ENCODE measurements around the gene AK2. TPM values are rescaled to one million over a fixed set of nuclear protein-coding genes. Genes with fewer than 3 reads are reported as not detected.
"Not testable (repeated sequence)": the region's sequence is repeated elsewhere in the genome, so short reads cannot be mapped to it uniquely, and the experiment has no call there.

AK2 gene
- polyA plus RNA-seq (ENCODE audit: insufficient read depth in 1 of 5, insufficient read length in 5 of 5, low replicate concordance in 1 of 5), result 100 to 1,000 TPM; 155 to 193 (median 179) TPM
- long read RNA-seq, donor 1, transcript AK2-206 (5 exons, 811 nt), result minor isoform, 5 of 120 reads
- long read RNA-seq, donor 1, transcript AK2-201 (6 exons, 1,021 nt), result major isoform, 47 of 120 reads
- long read RNA-seq, donor 1, transcript AK2-212 (7 exons, 886 nt), result minor isoform, 6 of 120 reads
- long read RNA-seq, donor 1, transcript AK2-202 (7 exons, 3,586 nt), result minor isoform, 23 of 120 reads
- long read RNA-seq, donor 1, partial matches to known transcripts, result 37 of 120 reads
- long read RNA-seq, donor 1, other reads (novel, unspliced or antisense), result 0 of 120 reads
- long read RNA-seq, donor 2, transcript AK2-202 (7 exons, 3,586 nt), result major isoform, 20 of 69 reads
- long read RNA-seq, donor 2, transcript AK2-201 (6 exons, 1,021 nt), result minor isoform, 19 of 69 reads
- long read RNA-seq, donor 2, partial matches to known transcripts, result 22 of 69 reads
- long read RNA-seq, donor 2, other reads (novel, unspliced or antisense), result 0 of 69 reads
- long read RNA-seq, donor 3, transcript AK2-202 (7 exons, 3,586 nt), result minor isoform, 15 of 68 reads
- long read RNA-seq, donor 3, transcript AK2-212 (7 exons, 886 nt), result minor isoform, 7 of 68 reads
- long read RNA-seq, donor 3, transcript AK2-201 (6 exons, 1,021 nt), result major isoform, 26 of 68 reads
- long read RNA-seq, donor 3, partial matches to known transcripts, result 17 of 68 reads
- long read RNA-seq, donor 3, other reads (novel, unspliced or antisense), result 0 of 68 reads
- long read RNA-seq, donor 4, transcript AK2-201 (6 exons, 1,021 nt), result major isoform, 26 of 60 reads
- long read RNA-seq, donor 4, transcript AK2-202 (7 exons, 3,586 nt), result minor isoform, 9 of 60 reads
- long read RNA-seq, donor 4, partial matches to known transcripts, result 21 of 60 reads
- long read RNA-seq, donor 4, other reads (novel, unspliced or antisense), result 0 of 60 reads
- long read RNA-seq, donor 5, transcript AK2-202 (7 exons, 3,586 nt), result minor isoform, 19 of 118 reads
- long read RNA-seq, donor 5, transcript AK2-212 (7 exons, 886 nt), result minor isoform, 6 of 118 reads
- long read RNA-seq, donor 5, transcript AK2-201 (6 exons, 1,021 nt), result major isoform, 46 of 118 reads
- long read RNA-seq, donor 5, partial matches to known transcripts, result 44 of 118 reads
- long read RNA-seq, donor 5, other reads (novel, unspliced or antisense), result 0 of 118 reads
- long read RNA-seq, donor 6, transcript AK2-201 (6 exons, 1,021 nt), result major isoform, 40 of 91 reads
- long read RNA-seq, donor 6, transcript AK2-202 (7 exons, 3,586 nt), result minor isoform, 20 of 91 reads
- long read RNA-seq, donor 6, partial matches to known transcripts, result 22 of 91 reads
- long read RNA-seq, donor 6, other reads (novel, unspliced or antisense), result 0 of 91 reads
- long read RNA-seq, donor 7, transcript AK2-201 (6 exons, 1,021 nt), result major isoform, 28 of 55 reads
- long read RNA-seq, donor 7, transcript AK2-202 (7 exons, 3,586 nt), result minor isoform, 22 of 55 reads
- long read RNA-seq, donor 7, partial matches to known transcripts, result 0 of 55 reads
- long read RNA-seq, donor 7, other reads (novel, unspliced or antisense), result 0 of 55 reads
- long read RNA-seq, donor 8, transcript AK2-201 (6 exons, 1,021 nt), result major isoform, 18 of 37 reads
- long read RNA-seq, donor 8, transcript AK2-202 (7 exons, 3,586 nt), result minor isoform, 11 of 37 reads
- long read RNA-seq, donor 8, partial matches to known transcripts, result 6 of 37 reads
- long read RNA-seq, donor 8, other reads (novel, unspliced or antisense), result 0 of 37 reads

DNA sequence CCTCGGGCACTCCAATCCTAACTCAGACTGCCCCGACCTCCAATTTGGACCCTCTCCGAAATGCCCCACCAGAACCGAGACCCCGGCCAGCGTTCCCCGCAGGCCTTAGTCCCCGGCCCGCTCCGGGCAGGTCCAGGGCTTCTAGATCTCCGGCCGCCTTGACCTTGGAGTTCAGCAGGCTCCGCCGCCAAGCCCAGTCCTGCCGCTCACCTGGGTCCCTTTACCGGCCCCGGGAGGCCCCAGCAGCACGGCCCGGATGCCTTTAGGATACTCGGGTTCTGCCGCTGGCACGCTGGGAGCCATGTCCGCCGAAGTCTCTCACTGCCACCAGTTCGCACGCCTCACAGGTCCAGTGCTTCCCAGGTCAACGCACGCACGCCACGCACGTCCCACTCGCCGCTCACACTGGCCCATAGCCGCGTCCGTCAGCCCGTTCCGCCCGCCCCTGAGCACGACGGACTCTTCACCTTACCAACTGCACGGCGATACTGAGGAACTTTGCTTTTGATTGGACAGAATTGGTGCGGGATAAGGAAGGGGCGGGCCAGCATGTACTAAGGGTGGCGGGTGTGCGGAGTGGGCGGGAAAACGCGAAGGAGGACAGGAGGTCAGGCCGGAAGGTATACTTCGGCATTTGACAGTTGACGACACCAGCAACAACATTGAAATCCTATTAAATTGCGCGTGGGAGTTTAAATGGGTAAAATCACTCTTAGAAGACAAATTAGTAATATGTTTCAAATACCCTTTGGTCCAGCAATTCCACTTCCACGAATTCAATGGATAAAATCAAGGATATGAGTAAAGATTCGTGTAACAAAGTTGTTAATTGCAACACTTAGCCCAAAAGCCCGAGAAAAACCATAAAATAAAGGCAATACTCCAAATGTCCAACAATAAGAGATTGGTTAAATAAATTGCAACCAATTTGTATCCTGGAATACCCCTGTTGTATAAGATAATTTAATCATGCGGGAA is at the start of gene AK2:
Gene AK2 (minus strand): TSS at position 358 of the 978 bp plus-strand sequence. CDS start 55 bp downstream, at position 303.
- peak; percentile 92 to 93 for DNase-seq

DNA sequence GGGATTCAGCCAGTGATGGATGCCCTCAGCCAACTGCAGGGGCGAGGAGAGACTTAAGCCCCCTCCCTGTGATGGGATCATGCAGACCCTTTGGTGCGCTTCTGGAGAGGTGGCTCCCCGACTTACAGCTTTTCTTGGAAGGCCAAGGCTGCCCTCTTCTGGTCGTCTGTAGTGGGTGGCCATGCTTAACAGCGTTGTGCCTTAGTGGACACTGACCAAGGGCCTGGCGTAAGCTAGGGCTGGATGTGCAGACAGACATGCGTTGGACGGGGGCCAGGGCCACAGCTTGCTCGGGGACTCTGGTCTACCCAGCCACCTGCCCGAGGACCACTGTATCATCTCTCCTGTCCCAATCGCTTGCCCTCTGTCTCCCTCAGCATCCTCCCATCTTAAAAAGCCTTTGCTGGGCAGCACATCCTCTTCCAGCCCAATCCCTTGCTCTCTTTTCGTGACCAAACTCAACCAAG is 49.7 kb upstream of the AK2 start:
- DNase-seq, result peak; percentile 40 to 57

DNA sequence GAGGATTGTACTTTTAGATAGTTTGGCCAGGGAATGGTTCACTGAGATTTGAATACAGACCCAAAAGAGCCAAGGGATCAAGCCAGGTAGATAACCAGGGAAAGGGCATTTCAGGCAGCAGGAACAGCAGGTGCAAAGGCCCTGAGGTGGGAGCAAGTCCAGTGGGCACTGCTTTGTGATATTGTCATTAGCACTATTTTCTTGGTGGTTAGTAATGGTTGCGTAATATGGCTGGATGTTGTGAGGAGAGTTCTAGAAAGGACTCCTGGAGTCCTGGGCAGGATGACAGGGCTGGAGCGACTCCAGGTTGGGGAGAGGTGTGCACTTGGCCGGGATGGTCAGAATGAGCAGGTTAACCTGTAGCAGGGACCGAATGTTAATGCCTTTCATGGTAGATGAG is 48.6 kb upstream of the AK2 start:
- no peak for DNase-seq

DNA sequence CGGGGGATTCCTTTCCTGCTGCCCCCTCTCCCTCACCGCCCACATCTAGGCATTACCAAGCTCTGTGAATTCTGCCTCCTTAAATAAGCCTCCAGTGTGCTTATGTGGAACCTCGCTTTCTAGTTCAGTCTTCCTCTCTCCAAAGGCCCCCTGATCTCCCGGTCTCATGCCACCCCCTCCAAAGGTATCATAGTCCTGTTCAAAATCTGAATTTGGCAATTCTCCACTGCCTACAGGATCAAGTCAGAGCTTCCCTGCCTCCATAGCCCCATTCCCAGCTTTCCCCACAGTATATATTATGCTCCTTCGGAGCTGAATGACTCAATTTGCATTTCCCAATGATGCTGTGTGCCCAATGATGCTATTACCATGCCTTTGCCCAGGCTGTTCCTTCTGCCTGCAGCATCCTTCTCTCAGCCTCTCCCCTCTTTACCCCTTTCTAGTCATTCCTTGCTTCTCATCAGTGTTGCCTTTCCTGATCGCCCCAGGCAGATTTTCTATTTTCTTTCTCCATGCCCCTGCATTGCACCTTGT is 46.0 kb upstream of the AK2 start:
- DNase-seq, result no peak

DNA sequence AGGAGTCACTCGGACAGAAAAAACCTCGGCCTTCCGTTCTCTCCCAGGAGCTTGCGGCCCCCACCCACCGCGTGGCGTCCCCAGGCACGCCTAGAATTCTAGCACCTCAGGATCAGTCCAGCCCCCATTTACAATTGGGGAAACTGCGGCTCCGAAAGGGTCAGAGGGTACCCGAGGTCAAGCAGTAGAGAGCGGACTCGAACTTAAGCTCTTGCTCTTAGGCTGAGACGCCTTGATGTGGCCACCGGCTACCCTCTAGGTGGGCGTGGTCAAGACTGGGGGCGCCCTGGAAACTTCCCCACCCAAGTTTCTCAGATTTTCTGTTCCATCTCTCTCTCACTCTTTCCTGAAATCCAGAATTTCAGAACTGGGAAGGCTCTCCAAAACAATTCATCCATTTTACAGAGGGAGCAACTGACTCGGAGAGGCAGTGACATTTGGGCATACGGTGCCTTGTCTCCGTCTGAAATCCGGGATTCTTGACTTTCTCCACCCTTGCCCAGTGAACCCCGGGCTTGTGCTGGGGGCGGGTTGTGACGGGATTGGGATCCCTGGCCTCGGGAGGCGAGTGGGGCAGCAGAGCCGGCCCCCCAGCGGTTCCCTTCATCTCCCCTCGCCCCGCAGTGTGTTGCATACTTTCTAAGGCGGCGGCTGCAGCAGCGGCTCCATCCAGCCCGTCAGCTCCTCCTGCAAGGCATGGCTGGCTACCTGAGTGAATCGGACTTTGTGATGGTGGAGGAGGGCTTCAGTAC is 45.0 kb upstream of the AK2 start:
- no peak for DNase-seq

DNA sequence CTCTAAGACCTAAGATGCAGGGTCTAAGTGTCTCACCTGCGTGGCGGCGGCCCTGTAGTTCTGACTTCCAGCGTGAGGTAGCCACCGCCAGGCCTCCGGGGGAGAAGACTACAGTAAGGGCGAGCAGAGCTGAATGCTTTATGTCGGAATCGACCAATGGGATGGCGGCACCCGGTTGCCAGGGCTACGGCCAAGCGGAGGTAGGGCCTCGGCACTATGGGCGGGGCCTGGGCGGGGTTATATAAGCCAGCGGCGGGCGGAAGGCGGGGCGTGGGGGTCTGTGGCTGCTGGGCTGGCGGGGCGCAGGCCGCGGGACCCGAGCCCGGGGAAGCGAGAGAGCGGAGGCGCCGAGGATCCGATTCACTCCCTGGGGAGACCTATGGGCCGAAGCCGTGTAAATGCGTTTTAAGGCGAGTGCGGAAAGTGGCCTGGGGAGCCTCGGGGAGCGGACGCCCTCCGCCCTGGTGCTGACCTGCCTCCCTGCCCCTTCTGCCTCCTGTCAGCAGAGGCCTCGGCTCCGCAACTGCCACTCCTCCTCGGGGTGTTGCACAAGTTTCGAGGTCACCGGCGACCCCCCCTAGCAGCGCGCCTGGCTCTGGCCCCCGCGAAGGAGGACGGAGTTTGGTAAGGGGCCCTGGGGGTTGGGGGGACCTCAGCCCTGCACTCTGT is 44.3 kb upstream of the AK2 start, which contains the start of gene AZIN2:
Gene AZIN2 (plus strand): TSS at position 269 of the 669 bp plus-strand sequence. CDS start 1,097 bp downstream, outside the sequence.
- peak; percentile 93 to 94 for DNase-seq

DNA sequence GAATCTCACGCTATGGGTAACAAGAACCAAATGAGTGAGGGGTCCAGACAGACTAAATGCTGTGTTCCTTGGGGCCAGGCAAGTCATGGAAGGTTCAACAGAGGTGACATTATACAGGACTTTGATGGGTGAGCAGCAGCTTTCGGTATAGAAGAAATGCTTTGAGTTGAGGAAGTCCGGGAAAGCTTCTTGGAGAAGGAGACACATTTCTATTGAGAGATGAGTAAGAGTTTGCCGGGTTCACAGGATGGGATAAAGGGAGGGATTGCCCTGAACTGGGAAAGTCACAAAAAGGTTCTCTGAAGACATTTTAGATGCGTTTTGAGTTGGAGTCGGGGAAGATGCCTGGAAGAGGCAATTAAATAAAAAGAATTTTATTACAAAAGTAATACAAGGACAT is 43.7 kb upstream of the AK2 start:
- DNase-seq, result no peak

DNA sequence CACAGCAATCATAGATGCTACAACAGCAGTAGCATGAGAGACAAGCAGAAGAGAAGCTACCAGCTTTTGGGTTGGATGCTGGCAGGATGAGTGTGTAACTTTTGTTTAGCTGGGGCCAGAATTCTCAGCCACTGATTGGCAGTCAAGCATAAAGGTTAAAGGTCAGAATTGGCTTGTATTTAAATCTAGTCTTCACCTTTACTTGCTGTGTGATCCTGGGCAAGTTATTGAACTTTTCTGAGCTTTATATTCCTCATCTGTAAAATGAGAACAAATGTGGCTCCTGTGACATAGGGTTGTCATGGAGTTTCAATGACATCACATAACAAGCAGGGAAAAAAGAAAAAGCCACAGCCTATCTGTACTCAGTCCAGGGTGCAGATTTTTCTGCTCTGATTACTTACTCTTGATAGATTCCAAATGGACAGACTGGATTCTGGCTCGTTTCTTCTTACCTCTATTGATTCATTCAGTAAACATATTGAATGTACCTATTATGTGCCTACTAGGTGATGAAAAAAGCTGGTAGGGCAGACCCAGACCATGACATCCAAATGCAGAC is 41.4 kb upstream of the AK2 start:
- no peak for DNase-seq

DNA sequence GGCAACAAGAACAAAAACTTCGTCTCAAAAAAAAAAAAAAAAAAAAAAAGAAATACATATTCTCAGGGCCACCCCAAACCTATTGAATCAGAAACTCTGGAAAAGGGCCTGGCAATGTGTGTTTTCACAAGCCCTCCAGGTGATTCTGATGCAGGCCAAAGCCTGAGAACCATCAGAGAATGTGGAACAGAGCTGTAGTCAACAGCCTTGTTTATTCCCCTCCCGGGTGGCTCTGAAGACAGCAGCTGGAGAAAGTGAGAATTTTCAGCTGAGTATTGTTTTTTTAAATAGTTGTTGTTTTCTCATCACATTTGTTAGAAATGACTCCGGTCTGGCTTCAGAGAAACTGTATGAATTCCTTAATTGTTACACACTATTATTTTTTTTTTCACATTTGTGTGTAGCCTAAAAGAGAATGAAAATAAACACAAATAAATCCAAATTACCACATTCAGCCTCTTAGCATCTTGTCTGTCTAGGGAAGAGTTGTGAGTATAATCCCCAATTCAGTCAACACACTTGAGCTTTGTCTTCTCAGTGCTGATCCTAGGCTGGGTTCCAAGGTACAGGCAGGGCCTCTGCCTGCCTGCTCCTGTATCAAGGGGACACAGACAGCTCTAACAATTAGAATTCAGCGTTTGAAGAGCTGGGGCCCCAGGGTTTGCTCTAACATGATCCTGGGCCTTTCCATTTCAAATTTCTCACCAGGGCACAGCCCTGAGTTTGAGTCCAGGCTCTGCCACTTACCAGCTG is 37.7 kb upstream of the AK2 start:
- DNase-seq, result no peak

DNA sequence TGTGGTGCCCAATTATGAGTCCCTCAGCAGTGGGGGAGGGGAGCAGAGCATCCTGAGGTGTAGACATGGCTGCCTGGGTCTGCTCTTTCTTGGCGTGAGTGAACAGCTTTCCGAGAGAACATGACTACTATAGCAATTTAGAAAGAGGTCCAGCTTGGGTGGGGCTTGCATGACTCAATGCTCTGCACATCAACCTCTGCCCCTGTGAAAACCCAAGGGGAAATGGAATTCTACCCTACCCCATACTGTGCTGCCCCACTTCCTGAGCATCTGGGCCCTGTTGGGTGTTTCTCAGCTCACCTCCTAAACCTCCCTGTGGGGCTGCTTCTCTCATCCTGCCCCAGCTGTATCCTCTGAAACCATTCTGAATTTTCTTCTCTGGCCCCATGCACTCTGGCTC is 36.0 kb upstream of the AK2 start:
- no peak for DNase-seq

DNA sequence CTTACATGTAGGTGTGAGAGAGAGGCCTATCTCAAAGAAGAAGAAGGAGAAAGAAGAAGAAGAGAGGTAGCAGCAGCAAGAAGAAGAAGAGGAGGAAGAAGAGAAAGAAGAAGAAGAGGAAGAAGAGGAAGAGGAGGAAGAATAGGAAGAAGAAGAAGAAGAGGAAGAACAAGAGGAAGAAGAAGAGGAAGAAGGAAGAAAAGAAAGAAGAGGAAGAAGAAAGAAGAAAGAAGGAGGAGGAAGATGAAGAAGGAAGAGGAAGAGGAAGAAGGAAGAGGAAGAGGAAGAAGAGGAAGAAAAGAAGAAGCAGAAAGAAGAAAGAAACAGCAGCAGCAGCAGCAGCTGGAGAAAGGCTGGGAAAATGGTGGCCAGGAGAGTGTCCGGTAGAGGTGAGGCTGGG is 33.9 kb upstream of the AK2 start:
- DNase-seq, result no peak

DNA sequence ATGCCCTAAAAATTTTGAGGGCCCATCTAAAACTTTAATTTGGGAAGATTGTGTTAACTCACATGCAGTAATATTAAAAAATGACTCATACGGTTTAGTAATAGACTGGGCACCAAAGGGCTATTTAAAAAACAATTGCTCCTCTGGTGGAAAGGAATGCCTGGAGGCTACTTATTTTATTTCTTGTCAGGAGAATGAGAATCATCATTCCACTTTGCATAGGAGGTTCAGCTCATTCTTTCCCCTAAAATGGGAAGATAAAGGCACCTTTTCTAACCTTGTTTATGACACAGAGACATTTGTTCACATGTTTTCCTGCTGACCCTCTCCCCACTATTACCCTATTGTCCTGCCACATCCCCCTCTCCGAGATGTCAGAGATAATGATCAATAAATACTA is 31.4 kb upstream of the AK2 start:
- not testable (repeated sequence) for DNase-seq

DNA sequence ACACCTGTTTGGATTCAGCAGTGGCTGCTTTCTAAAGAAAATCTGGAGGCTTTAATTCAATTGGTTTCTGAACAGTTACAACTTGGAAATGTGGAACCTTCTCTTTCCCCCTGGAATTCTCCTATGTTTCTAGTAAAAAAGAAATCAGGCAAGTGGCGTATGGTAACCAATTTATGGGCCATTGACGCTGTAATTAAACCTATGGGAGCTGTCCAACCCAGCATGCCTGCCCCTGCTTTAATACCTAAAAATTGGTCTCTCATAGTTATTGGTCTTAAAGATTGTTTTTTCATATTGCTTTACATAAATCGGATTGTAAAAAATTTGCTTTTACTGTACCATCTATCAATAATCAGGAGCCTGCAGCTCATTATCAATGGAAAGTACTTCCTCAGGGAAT is 29.8 kb upstream of the AK2 start:
- DNase-seq, result not testable (repeated sequence)

DNA sequence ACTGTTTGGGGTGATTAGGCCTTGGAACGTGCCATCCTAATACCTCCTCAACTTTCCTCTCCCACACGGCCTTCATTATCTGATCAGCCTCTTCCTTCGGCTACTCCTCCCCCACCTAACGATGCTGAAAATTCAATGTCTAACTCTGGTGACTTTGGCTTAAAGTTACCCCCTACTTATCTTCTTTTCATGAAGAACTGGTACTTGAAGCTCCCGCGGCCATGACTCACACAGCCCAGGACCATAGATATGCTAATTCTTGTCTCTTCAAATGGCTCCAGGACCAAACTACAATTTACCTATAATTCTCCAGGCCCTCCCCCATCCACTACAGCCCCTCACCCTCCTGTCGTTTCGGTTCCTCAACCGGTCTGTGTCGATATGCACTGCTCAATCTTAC is 28.6 kb upstream of the AK2 start:
- no peak for DNase-seq

DNA sequence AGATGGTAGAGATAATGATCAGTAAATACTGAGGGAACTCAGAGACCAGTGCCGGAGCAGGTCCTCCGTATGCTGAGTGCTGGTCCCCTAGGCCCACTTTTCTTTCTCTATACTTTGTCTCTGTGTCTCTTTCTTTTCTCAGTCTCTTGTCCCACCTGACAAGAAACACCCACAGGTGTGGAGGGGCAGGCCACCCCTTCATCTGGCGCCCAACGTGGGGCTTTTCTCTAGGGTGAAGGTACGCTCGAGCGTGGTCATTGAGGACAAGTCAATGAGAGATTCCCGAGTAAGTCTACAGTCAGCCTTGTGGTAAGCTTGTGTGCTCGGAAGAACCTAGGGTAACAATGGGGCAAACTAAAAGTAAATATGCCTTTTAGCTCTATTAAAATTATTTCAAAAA is 27.6 kb upstream of the AK2 start:
- not testable (repeated sequence) for DNase-seq

DNA sequence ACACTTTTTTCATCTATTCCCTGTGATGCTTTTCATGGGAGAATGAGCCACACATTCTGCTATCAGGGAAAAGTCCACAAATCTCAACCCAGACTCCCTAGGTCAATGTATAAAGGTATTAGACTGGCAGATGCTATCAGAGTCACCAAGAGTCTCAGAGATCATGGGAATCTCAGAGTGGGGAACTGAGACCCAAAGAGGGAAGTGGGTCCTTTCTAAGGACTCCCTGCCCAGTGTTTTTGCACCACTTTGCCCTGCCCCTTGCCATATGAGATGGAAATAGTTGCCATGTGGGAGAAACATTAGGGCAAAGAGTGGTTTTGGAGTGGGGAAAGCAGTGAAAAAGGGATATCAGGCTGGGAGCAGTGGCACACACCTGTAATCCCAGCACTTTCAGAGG is 25.2 kb upstream of the AK2 start:
- no peak for DNase-seq

All from right lung (tissue), 10 donors.